NCI-H446 (cell line): ENCODE results near the gene CNTNAP1.

Experiments
- DNase-seq, 2 experiments: peaks; one replicate each; lab custom pipeline; 2025; lab: John Stamatoyannopoulos, UW

Gene CNTNAP1

DNA sequence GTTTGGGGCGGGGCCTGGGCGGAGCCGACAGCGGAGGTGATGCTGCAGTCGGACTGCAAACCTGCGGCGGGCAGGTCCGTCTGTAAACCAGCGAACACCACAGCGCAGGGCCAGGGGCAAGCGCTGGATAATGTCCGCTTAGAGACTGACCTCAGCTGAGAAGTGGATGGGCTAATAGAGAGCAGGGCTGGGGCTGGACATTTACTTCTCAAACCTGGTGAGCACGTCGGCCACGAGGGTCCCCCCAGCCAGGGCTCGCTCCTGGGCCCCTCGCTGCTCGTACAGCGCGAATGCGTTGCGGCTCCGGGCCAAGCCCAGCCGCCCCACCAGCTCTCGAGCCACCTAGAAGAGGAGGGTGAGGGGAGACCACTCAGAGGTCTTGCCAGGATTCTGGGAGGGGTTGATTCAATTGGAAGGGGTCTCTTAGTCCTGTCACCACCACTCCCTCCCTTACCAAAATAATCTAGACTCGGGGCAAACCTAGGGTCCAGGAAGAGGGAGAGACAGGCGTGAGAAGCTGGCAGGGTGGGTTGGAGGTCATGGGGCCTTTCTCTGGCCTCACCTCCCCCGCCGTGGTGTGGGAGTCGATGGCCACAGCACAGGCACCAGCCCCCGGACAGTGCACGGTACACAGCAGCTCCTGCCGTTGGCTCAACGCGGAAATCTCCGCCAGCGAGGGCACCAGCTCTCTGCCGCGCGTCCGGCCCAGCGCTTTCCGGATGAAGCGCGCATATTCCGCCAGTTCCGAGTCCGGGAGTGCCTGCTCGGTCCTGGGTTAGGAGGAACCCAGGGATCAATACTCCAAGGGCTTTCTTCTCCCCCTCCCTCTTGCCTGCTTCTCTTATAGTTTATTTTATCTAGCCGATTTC lies 11.3 kb upstream of the CNTNAP1 start:
- DNase-seq = no peak

DNA sequence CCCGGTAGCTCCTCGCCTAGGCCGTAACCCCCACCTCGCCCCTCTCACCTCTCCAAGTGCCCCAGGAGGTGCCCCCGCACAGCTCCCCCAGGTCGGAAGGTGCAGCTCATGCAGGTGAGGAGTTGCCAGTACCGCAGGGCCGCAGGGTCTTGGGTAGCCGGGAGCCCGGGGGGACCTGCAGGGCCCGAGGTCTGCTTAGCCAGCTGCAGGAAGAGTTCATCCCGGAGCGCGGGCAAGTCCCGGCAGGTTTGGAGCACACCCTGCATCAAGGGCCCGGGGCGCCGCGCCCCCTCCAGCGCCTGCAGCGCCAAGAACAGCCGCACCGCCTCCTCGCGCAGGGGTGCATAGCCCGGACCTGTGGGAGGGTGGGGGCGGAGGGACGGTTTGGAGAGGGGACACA lies 10.3 kb upstream of the CNTNAP1 start:
- no peak for DNase-seq

DNA sequence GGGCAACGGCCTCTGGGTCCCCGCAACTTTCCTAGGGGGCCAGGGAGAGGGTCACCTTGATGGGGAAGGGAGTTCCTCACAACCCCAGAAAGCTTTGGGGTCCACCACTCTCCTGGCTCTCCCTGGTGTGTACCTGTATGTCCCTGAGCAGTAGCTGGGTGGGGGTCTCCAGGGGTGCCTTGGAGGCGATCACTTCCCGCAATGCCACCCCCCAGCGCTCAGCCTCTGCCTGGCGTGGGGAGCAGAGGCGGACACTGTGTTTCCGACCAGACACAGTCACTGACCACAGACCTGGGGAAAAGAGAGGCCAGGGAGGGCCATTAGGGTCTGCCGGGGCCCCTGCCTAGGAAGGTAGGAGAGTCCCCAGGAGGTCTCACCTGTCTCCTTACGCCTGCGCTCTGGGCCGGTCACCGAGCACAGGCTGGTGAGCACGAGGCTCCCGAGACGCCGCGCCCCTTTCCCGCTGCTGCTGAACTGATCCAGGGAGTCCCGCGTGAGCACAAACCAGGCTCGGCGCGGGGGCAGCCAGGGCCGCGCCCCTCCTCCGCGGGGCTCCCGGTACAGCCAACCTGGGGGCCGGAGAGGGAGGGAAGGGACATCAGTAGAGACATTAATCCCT lies 9.0 kb upstream of the CNTNAP1 start:
- no peak for DNase-seq

DNA sequence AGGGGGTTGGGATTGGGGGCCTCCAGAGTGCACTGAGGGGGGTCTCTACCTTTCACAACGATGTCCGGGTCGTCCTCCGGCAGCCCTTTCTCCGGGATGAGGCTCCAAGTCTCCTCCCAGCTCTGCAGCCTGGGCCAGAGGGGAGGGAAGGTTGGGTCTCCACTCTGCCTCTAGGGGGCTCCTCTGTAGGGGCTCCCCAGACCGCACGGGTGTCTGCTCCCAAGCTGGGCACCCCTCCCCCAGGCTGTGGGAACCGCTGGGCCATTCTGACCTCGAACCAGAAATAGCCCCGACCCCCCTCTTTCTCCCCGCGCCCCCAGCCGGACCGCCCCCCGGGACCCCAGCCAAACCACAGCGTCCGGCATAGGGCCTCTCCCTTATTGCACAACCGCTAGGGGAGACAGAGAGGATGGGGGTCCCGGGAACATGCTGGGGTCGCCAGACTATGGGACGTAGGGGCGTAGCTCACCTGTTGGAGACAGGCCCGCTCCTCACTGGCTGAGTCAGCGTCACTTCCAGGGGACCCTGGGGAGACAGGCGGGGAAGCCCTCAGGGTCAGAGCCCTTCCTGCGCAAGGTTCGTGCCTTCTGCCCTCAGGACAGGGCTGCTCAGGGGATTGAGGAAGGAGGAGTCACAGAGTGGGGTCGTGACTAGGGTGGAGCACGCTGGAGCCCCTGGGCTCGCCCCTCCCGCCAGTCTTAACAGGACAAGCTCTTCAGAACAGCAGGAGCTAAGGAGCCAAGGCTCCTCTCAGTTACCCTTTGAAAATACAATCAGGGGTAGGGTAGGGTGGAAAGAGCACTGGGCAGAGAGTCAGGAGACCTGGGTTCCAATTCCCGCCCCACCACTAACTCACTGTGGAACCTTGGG lies 8.2 kb upstream of the CNTNAP1 start:
- DNase-seq = no peak

DNA sequence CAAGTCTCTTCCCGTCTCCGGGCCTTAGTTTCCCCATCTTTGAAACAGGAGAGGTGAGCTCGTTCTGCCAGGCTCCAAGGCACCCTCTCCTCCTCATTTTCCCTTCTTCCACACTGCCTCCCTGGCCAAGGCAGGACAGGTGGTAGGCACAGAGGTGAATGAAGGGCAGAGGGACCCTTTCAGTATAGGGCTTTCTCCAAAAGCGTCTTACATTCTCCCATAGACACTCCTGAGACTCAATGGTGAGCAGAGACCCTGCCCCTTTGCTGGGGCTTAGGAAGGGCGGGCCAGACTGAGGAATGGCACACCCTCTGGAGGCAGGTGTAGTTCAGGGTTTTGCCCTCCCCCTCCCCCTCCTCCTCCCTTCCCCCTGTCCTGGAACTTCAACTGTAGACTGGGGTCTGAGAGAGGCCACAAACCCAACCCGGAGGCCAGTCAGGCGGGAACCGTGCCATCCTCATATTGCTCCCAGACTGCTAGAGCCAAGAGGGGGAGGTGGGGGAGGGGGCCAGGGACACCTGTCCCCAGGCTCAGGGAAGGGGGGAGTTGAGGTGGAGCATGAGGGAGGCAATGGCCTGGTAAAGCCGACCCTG lies 7.5 kb upstream of the CNTNAP1 start:
- DNase-seq = no peak

DNA sequence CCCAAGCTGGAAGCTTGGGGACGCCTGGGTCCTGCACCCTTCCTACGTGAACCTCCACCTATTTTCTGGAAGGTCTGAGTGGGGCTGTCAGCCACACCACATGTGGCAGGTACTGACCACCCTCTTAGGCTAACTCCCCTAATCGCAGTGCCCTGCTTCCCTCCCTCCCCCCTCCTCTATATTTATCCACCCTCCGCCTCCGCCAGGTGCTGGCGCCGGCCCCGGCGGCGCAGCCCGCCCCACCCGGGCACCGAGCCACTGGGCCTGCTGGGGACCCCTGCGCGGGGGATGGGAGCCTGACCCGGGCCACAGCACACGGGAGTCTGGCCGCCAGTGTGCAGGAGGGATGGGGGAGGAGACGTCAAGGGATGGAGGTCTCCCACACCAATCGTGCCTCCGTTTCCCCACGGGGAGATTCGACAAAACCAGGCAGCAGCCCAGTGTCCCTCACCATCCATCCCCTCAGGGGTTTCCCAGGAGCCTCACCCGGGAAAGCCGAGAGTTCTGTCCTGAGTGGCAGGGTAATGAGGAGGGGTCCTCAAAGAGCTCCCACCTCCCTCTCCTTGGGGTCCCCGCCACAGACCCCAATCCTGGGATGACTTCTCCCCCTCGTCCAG lies 6.9 kb upstream of the CNTNAP1 start:
- peak in 1 of 2 experiments; percentile 20 for DNase-seq

DNA sequence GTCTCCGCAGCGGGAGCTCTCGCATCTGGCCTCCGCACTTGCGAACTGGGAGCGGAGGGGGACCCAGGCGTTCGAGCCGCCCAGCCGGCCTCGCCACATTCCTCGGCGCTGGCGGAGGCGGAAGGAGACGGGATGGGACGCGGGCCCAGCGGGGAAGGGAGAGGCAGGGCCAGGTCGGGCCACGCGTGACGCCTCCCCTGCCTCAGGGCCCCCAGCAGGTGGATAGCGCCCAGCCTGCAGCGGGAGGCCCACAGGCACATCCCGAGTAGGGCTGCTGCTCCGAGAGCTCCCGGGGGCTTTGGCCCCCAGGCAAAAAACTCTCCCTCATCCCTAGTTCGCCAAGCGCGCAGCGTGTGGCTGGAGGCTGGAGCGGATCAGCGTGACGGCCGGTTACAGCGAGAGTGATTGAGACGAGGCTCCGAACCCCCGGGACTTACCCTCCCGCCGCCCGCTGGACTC lies 6.3 kb upstream of the CNTNAP1 start:
- peak in 1 of 2 experiments; percentile 26 for DNase-seq

DNA sequence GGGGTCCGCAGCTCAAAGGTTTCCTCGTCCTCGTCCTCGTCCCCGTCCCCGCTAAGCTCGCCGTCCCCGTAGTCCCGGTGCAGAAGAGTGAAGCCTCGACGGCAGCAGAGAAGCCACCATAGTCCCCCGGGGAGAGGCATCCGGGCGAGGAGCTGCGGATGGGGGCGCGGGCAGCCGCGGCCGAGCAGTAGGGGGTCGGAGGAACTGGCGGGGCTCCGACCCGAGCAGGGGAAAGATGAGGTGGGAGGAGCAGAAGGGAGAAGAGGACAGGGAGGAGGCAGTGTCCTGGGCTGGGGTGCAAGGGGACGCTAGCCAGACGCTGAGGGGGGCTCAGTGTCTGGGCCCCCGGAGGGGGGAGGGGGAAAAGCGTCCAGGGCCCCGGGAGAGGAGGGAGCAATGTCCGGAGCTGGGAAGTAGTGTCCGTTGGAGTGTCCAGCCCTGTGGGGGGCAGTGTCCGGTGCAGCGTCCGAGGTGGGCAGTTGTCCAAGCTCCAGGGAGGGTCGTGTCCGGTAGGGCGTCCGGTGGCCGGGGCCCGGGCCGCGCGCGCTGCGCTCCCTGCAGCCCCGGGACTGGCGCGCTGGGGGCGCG lies 5.8 kb upstream of the CNTNAP1 start, which contains the start of gene PLEKHH3:
PLEKHH3 (minus strand) TSS at position 571 of the 588 bp plus-strand sequence; CDS start at position 140, 431 bp downstream.
- peak in 1 of 2 experiments; percentile 63 for DNase-seq

DNA sequence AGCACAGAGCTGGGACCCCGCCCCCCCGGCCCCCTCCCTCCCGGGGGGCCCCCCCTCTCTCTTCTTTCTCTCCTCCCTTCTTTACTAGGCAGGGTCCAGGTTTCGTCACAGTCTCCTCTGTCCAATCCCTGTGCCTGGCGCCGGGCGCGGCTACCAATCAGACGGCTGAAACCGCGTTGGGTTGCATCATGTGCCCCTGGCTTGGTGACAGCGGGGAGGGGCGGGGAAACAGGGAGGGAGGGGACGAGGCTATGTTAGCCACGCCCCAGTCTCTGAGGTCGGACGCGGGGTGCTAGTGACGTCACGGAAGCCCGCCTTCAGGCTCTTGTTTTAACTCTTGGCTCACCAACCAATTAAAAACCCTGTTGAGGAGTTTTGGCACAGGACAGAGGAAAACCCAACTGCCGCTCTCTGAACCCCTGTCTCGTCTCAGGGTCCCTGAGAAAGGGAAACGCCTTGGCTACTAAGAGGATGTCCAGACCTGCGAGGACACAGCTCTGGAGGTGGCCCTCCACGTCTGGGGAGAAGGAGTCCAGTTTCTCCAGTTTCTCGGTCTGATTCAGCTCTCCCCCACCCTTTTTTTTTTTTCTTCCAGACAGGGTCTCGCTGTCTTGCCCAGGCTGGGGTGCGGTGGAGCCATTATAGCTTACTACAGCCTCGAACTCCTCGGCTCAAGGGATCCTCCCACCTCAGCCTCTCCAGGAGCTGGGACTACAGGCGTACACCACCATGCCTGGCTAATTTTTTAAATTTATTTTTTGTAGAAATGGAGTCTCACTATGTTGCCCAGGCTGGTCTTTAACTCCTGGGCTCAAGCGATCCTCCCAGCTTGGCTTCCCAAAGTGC lies 5.1 kb upstream of the CNTNAP1 start:
- DNase-seq = peak; percentile 98 to 99

DNA sequence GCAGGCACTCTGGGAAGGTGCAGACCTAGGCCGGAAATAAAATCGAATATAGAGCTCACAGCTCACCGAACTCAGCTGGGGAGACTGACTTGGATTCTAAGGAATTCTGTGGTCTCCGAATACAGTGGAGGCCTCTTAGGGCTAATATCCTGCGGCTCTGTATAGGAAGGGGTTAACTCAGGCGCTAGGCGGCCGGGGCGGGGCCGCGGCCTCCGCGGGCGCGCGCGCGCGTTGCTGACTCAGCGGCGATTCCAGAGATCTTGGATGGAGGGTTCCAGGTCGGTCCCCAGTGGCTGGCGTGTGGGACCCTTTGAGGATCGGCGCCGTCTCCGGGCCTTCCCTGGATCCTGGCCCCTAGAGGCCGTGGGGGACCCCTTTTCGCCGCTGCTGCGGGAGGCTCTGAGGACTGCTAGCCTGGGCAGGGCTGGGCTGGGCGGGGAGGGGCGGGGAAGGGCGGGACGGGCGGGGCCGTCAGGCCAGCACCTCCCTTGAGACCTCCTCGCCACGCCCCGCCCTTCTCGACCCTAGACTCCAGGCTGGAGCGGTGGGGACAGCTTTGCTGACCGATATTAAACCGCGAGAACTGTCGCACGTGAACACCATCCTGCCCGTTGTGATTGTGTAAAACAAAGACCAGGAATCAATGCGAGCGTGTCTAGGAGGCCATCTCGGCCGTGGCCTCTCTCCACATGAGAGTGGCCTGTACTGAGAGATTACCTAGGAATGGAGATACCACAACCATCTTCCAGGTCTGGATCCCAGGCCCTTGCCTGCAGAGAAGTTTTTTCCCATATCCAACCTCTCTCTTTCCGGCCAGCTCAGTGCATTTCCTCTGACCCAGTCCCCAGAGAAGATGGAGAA lies 4.2 kb upstream of the CNTNAP1 start:
- DNase-seq = peak; percentile 77 to 89

DNA sequence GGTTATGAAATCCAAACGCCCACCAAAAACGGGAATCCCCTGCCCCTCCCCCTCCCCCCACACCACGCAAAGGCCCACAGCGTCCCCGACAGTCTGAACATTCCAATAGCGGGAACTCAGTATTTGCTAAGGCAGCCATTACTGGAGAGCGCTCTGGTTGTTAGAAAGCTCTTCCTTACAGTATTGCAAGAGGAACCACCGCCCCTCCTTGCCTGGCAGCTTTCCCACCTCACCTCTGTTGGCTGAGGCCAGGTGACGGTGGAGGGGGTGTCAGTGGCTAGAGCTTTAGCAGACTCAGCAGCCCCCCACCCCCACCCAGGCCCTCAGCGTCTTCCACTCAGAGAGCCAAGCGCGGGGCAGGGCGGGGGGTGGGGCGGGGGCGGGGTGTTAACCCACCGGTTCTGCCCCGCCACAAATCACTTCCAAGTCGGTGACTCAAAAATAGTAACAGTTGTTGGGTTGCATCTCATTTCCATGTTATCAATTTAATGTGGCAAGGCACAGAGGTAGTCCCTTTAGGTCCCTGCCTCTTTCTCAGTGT lies 3.3 kb upstream of the CNTNAP1 start:
- peak in 1 of 2 experiments; percentile 7 for DNase-seq

DNA sequence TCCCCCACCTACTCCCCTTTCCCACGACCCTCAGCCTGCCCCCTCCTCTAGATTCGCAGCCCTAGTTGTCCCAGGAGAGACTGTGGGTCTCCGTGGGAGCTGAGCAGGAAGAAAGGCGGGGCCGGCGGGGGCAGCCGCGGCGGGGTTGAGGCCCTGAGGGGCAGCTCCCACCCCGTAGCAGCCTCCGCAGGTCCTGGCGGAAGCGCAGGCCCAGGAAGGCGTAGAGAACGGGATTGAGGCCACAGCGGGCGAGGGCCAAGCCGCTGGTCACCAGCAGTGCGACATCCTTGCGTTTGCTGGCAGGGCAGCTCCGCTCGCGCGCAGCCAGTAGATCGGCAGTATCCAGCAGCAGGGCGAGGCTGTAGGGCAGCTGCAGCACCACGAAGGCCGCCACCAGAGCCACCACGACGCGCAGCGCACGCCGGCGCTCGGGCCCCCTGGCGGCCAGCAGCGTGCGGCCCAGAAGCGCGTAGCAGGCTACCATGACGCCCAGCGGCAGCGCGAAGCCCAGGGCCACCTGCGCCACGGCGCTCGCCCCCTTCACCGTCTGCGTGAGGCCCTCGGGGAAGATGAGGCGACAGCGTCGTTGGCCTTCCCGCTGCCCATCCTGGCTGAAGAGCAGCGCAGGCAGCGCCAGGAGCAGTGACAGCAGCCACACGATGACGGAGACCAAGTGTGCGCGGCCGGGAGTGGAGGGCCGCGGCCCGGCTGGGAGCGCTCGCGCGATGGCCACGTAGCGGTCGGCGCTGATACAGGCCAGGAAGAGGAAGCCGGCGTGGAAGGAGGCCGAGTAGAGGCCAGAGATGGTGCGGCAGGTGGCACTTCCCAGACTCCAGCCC lies 2.6 kb upstream of the CNTNAP1 start:
- DNase-seq = no peak

DNA sequence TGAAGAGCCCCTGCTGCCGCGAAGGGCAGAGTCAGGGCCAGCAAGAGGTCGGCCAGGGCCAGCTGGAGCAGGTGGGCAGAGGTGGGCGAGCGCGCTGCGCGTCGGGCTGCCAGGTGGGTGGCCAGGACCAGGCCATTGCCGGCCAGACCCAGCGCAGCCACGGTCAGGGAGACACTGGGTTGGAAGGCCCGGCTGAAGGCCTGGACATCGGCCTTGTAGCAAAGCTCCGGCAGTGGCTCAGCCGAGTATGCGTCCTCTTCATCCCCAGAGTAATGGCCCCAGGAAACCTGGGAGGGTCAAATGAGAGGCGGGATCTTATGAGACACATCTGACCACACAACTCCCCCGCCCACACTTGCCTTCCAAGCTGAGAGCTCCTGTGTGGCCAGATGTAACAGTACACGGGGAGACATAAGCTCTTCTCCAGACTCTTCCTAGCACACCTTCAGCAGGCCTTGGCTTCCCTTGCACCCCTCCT lies 2.0 kb upstream of the CNTNAP1 start:
- no peak for DNase-seq

DNA sequence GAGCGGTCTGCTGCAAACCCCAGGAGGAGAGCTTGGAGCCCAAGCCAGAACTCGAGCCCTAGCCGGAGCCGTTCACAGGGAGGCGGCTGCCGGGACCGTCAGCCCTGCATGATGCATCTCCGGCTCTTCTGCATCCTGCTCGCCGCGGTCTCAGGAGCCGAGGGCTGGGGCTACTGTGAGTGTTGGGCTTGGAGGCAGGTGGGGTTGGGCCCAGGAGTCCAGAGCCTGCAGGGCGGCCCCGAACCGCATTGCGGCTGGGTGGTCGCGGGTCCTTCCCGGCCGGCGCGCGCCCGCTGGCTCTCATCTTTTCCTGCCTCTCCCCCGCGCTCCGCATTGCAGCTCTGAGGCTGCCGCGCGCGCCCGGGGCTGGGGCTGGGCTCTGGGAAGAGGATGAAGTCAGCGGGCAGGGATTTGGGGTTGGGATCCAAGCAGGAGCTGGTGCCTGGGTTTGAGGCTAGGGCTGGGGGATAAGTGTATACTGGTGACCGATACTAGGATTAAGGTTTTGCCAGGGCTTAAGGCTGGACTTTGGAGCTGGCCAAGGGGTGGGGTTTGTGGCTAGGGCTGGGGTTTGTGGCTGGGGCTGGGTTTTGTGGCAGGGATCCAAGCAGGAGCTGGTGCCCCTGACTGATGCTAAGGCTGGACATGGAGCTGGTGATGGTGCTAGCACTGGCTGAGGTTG lies 532 bp downstream of the CNTNAP1 start:
- DNase-seq = peak in 1 of 2 experiments; percentile 53

DNA sequence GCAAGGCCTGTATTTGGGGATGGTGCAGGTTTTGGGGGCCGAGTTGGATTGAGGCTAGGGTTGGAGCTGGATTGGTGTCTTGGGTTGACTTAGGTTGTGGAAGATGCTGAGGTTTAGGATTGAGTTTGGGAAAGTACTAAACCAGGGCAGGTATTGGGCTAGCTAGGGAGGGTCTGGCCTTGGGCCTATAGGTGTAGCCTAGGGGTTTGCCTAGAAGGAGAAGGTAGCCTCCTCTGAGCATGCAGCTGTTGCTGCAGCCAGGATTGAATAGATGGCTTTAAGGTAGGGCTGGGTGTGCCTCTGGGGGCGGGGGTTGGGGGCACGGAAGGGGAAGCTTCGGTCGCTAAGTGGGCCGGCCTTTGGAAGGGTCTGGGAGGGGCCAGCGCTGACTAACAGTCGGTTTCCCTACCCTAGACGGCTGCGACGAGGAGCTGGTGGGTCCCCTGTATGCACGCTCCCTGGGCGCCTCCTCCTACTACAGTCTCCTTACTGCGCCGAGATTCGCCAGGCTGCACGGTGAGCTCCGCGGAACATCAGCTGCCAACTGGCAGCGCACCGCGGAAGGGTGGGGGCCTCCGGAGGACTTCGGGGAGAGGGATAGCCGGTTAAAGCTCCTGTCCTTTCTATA lies 1.2 kb downstream of the CNTNAP1 start:
- no peak for DNase-seq

DNA sequence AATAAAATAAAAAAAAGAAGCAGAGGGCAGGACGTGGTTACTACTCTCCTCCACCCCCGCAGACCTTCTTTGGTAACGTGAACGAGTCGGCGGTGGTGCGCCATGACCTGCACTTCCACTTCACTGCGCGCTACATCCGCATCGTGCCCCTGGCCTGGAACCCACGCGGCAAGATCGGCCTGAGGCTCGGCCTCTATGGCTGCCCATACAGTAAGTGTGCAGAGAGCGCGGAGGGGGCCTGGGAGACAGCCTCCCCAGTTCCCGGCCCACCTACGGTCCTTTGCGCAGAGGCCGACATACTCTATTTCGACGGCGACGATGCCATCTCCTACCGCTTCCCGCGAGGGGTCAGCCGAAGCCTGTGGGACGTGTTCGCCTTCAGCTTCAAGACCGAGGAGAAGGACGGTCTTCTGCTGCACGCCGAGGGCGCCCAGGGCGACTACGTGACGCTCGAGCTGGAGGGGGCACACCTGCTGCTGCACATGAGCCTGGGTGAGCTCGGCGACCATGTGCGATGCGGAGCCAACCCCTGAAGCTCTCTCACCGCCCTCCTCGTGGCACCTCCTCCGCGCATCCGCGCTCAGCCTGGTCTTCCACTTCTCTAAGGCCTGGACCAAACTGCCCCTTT lies 2.7 kb downstream of the CNTNAP1 start:
- DNase-seq = no peak
